GM20000 (cell line): ENCODE data around the gene BCL2L2.
"Not testable (repeated sequence)": the region's sequence is repeated elsewhere in the genome, so short reads cannot be mapped to it uniquely, and the experiment has no call there.

Experiments
- DNase-seq: peaks from one replicate; pipeline ENCODE4 v3.0.0; 2012; ENCODE audit warnings: low spot score
- CTCF ChIP-seq: IDR thresholded peaks from 2 replicates; pipeline ENCODE4 v1.5.1; 2012; ENCODE audit warnings: mild to moderate bottlenecking, control low read depth; ENCODE audit errors: extremely low read depth, missing control alignments

Gene BCL2L2

GRCh38 chr14:23306412-23307145, at the start of gene BCL2L2:
Gene BCL2L2 (plus strand): TSS chr14:23306833. CDS start chr14:23307768, 935 bp downstream.
- no peak for TF ChIP-seq CTCF
- peak; percentile 79 for DNase-seq

GRCh38 chr14:23258256-23258655, 48.4 kb upstream of the BCL2L2 start:
- no peak for TF ChIP-seq CTCF
- DNase-seq: no peak

GRCh38 chr14:23259426-23259825, 47.2 kb upstream of the BCL2L2 start:
- no peak for DNase-seq
- no peak for TF ChIP-seq CTCF

GRCh38 chr14:23260849-23261248, 45.8 kb upstream of the BCL2L2 start:
- not testable (repeated sequence) for DNase-seq

- DNase-seq: no peak
- TF ChIP-seq CTCF: no peak
Measured at GRCh38 chr14:23269193-23269592, 37.4 kb upstream of the BCL2L2 start.

GRCh38 chr14:23275412-23275811, 31.2 kb upstream of the BCL2L2 start:
- no peak for TF ChIP-seq CTCF
- DNase-seq: no peak

GRCh38 chr14:23277189-23277588, 29.4 kb upstream of the BCL2L2 start:
- no peak for TF ChIP-seq CTCF

GRCh38 chr14:23277928-23278327, 28.7 kb upstream of the BCL2L2 start:
- not testable (repeated sequence) for DNase-seq

More at GRCh38 chr14:23277189-23277588, 29.4 kb upstream of the BCL2L2 start:
- DNase-seq: no peak

- TF ChIP-seq CTCF: no peak
- DNase-seq: no peak
Measured at GRCh38 chr14:23281247-23281646, 25.4 kb upstream of the BCL2L2 start.
